ENCODE measurements around the gene SYT7.
A peak's percentile ranks its signal among the peaks of the same experiment; 100 is the strongest.

Gene SYT7

GRCh38 chr11:61567286-61568061 lies 13.4 kb downstream of the SYT7 start (continued):
- TF ChIP-seq ZNF580 (tag by site-specific recombination; IDR thresholded peaks at IDR 0.05) (no peak), TRIM28 (IDR thresholded peaks at IDR 0.05; ENCODE audit: borderline replicate concordance, low read length) (peak; percentile 38; the same call in 1 of the 2 replicates), ZNF692 (tag by site-specific recombination; IDR thresholded peaks at IDR 0.05) (peak; percentile 60; the same call in 1 of the 2 replicates), ZNF354C (tag by site-specific recombination; IDR thresholded peaks at IDR 0.05; ENCODE audit: borderline replicate concordance, low read depth) (no peak), ZBTB10 (tag by site-specific recombination; IDR thresholded peaks at IDR 0.05) (peak; percentile 76), ZIC2 (tag by site-specific recombination; IDR thresholded peaks at IDR 0.05) (no peak), ZFP37 (tag by site-specific recombination; IDR thresholded peaks at IDR 0.05) (peak; percentile 77), ZNF830 (tag by site-specific recombination; IDR thresholded peaks at IDR 0.05; ENCODE audit: low read depth) (no peak), ZNF707 (tag by site-specific recombination; IDR thresholded peaks at IDR 0.05) (no peak), ZNF560 (tag by site-specific recombination; IDR thresholded peaks at IDR 0.05; ENCODE audit: borderline replicate concordance) (no peak), ELK4 (IDR thresholded peaks at IDR 0.05; ENCODE audit: borderline replicate concordance, low read depth, low read length) (no peak), ZNF148 (tag by site-specific recombination; IDR thresholded peaks at IDR 0.05; ENCODE audit: borderline replicate concordance) (no peak), ZNF146 (tag by site-specific recombination; IDR thresholded peaks at IDR 0.05) (no peak), ZNF623 (tag by site-specific recombination; IDR thresholded peaks at IDR 0.05) (no peak), ZNF184 (tag by site-specific recombination; IDR thresholded peaks at IDR 0.05) (no peak), SCRT1 (tag by site-specific recombination; IDR thresholded peaks at IDR 0.05; ENCODE audit: borderline replicate concordance) (no peak), ZBTB48 (tag by site-specific recombination; IDR thresholded peaks at IDR 0.05) (no peak), HIC1 (tag by site-specific recombination; IDR thresholded peaks at IDR 0.05) (no peak), ZNF302 (tag by site-specific recombination; IDR thresholded peaks at IDR 0.05; ENCODE audit: low read depth) (no peak), RBAK (tag by site-specific recombination; IDR thresholded peaks at IDR 0.05) (no peak), MEIS1 (CRISPR knock-in tag; IDR thresholded peaks at IDR 0.05; ENCODE audit: borderline replicate concordance) (peak; percentile 94), KLF1 (tag by site-specific recombination; IDR thresholded peaks at IDR 0.05) (no peak)
- TF ChIP-seq, protein P1, sequence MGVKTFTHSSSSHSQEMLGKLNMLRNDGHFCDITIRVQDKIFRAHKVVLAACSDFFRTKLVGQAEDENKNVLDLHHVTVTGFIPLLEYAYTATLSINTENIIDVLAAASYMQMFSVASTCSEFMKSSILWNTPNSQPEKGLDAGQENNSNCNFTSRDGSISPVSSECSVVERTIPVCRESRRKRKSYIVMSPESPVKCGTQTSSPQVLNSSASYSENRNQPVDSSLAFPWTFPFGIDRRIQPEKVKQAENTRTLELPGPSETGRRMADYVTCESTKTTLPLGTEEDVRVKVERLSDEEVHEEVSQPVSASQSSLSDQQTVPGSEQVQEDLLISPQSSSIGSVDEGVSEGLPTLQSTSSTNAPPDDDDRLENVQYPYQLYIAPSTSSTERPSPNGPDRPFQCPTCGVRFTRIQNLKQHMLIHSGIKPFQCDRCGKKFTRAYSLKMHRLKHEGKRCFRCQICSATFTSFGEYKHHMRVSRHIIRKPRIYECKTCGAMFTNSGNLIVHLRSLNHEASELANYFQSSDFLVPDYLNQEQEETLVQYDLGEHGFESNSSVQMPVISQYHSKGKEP (tag by site-specific recombination; IDR thresholded peaks at IDR 0.05), result no peak
- TF ChIP-seq, protein P2, sequence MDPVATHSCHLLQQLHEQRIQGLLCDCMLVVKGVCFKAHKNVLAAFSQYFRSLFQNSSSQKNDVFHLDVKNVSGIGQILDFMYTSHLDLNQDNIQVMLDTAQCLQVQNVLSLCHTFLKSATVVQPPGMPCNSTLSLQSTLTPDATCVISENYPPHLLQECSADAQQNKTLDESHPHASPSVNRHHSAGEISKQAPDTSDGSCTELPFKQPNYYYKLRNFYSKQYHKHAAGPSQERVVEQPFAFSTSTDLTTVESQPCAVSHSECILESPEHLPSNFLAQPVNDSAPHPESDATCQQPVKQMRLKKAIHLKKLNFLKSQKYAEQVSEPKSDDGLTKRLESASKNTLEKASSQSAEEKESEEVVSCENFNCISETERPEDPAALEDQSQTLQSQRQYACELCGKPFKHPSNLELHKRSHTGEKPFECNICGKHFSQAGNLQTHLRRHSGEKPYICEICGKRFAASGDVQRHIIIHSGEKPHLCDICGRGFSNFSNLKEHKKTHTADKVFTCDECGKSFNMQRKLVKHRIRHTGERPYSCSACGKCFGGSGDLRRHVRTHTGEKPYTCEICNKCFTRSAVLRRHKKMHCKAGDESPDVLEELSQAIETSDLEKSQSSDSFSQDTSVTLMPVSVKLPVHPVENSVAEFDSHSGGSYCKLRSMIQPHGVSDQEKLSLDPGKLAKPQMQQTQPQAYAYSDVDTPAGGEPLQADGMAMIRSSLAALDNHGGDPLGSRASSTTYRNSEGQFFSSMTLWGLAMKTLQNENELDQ (tag by site-specific recombination; IDR thresholded peaks at IDR 0.05; ENCODE audit: low read depth), result no peak
